GM12873 (cell line): ENCODE results near the gene BABAM1.

Source experiments
- TF ChIP-seq, protein P1 (sequence below): IDR thresholded peaks from 2 replicates; pipeline ENCODE4 v1.5.1; 2012; ENCODE audit warnings: low read depth, mild to moderate bottlenecking, moderate library complexity, low read length, control low read depth; ENCODE audit not compliant: insufficient read depth; ENCODE audit errors: missing control alignments

BABAM1 gene

DNA sequence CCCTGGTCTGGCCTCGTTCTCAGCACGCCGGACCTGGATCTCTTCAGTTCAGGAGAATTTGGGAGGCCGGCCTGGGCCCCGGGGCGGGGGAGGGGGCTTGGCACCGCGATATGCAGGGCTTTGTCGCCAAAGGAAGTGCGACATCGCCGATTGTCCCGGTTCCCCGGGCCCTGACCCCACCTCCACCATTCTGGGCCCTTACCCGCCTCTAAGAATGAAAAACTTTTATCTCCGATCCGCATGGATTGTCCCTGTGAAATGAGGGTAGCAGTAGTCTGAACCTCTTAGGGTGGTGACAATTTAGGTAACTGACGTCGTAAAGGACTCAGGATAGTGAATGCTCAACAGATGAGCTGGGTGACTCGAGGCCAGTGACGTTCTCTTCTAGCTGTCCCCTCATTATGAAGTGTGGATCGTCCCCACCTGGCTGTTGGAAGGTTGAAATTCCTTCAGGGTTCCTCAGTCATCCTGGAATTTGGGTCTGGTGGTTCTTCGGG is 42.8 kb downstream of the BABAM1 start:
- TF ChIP-seq, protein P1, sequence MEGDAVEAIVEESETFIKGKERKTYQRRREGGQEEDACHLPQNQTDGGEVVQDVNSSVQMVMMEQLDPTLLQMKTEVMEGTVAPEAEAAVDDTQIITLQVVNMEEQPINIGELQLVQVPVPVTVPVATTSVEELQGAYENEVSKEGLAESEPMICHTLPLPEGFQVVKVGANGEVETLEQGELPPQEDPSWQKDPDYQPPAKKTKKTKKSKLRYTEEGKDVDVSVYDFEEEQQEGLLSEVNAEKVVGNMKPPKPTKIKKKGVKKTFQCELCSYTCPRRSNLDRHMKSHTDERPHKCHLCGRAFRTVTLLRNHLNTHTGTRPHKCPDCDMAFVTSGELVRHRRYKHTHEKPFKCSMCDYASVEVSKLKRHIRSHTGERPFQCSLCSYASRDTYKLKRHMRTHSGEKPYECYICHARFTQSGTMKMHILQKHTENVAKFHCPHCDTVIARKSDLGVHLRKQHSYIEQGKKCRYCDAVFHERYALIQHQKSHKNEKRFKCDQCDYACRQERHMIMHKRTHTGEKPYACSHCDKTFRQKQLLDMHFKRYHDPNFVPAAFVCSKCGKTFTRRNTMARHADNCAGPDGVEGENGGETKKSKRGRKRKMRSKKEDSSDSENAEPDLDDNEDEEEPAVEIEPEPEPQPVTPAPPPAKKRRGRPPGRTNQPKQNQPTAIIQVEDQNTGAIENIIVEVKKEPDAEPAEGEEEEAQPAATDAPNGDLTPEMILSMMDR = no peak

DNA sequence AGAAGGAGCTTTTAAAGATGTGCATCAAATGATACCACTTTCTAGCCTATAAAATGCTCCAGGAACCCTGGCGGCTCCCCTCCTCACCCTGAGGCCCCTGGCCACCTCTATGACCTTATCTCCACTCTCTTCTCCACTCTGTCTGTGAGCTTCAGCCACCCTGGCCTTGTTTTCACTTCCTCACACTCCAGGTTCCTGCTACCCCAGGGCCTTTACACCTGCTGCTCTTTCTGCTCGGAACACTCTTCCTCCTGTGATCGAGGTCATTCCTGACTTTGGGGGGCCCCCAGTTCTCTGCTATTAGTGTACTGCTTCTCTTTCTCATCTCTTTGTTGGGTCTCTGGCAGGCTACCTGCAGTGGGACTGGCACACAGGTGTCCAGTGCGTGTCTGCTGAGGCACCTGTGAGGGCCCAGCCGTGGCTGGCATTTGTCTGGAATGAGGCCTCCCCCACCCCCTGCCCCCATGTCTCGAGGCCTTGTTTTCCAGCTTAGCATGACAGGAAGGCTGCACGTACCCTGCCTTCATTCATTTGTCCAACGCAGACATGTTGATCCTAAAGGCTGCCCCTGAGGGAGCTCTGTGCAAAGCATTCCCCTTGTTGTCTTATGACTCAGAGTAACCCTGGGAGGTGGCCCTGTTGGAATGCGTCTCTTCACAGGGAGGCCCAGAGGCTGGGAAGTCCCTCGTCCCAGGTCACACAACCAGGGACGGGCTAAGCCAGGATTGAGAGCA is 44.4 kb downstream of the BABAM1 start:
- TF ChIP-seq, protein P1 = no peak

DNA sequence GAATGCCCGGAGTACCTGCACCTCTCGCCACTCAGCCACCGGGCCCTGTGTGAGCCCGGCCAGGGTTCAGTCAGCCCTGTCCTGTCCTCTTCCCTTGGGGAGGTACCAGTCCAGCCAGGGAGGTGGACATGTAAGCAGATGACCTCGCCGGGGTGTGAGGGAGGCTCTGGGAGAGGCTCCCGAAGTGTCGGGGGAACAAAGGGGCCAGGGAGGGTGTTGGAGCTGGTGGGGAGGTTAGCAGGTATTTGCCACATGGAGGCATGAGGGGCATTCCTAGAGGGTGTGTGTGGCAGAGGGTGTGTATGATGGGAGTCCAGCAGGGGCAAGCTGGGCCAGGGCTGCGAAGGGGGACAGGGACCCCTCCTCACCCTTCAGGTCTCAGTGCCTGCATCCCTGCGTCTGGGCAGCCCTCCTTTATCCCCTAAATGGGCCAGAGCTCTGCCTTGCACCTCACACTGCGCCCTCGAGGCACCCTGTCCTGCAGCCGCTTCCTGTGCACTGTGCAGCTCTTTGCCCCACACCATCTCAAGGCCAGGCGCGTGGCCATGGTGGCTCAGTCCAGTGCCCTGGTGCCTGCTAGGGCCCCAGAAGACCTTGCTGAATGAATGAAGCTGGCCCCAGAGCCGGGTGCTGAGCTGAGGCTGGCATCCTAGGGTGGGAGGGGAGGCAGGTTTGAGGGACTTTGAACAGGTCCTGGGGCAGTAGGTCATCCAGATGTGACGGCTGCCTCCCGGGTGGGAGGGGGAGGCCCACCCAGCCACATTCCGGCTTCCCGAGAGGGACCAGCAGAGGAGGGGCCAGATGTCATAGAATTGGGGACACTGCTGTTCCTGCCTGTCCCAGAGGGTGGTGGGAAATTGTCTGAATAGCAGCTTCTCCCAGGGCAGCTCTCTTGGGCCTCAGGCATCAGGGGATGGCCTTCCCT is 45.2 kb downstream of the BABAM1 start:
- TF ChIP-seq, protein P1 = no peak

DNA sequence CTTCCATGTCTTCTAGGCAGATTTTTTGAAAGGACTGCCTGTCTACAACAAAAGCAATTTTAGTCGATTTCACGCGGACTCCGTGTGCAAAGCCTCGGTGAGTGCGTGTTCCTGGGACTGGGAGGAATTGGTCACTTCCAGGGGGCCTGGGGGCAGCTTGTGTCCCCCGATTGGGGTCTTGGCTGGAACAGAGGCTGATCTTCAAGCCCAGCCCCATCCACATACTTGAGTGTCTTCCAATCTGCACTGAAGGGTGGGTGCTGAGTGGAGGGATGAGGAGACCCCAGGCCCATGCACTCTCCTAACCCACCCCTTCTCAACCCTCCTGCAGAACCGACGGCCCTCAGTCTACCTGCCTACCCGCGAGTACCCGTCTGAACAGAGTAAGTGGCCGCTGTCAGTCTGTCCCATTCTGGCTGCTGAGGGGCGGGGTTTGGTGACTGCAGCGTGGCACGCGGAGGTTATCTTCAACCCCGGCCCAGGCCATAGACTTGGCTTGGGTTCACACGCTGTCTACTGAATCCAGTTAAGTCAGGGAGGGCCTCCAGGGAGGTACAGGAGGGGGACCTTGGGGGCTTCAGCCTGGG is 46.9 kb downstream of the BABAM1 start:
- TF ChIP-seq, protein P1 = no peak

DNA sequence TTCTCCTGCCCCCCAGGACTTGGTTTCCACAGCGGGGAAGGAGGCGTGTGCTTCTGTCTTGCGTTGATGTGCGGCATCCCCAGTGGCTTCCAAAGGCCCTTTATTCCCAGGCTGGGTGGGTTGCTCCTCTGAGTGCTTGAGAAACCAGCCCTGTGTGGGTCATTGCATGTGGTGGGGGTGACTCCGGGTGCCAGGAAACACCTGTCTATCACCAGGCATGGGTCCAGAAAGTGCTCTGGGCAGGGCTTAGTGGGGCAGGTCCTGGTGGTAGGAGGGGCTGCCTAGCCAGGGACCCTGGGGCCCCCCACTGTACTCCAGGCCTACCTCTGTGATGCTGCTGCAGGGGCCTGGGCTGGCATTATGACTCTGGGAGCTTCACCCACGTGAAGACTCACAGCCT is 51.7 kb downstream of the BABAM1 start:
- TF ChIP-seq, protein P1 = no peak

DNA sequence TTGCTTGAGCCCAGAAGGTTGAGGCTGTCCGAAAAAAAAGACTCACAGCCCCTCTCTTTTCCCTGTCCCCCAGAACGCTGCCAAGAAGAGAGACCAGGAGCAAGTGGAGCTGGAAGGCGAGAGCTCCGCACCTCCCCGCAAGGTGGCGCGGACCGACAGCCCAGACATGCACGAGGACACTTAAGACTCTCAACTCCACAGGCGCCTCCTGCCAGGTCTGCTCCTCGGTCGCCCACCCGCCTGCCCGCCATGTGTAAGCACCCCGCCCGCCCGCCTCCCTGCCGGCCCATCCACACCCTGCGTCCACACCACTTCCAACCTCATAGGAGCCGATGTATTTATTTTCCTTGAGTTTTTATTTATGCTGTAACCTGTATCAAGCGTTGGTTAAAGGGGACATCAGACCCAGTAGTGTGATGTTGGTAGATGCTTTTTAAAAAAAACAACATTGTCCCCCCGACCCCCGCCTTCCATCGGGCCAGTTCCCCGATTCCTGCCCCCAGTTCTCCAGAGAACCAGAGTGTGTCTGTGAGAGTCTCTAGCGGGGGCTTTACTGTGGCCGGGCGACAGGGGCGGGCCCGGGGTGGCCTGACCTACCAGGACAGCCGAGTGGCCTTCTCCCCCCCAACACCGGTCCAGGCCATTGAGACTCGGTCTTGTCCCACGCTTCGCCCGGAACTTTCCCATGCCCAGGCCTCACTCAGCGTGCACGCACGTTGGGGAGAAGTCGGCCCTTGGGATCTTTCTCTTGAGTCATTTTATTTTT is 52.4 kb downstream of the BABAM1 start:
- TF ChIP-seq, protein P1 = no peak

DNA sequence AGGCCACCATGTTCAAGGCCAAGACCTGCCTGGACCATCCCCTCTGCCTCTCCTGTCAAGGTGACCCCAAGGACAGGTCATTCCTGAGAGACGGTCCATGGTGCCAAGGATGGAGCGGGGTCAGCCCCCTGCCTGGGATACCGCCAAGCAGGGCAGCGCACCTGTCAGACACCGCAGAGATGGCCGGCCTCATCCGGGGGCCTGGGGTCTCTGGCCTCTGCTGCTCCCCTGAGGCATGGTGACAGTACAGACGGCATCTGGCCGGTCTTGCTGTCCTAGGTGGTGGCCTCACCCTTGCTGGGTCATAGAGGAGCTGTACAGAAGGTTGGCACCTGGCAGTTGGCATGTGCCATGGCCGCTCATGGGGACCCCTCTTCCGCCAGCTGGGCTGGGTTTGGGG is 53.2 kb downstream of the BABAM1 start:
- TF ChIP-seq, protein P1 = no peak
